ENCODE measurements around the gene SLC10A4. TPM values are rescaled to one million over a fixed set of nuclear protein-coding genes. Genes with fewer than 3 reads are reported as not detected.
"Not testable (repeated sequence)": the region's sequence is repeated elsewhere in the genome, so short reads cannot be mapped to it uniquely, and the experiment has no call there.

Gene SLC10A4
- total RNA-seq = 0.20 TPM in 1 of 2 replicates, not detected in the other

DNA sequence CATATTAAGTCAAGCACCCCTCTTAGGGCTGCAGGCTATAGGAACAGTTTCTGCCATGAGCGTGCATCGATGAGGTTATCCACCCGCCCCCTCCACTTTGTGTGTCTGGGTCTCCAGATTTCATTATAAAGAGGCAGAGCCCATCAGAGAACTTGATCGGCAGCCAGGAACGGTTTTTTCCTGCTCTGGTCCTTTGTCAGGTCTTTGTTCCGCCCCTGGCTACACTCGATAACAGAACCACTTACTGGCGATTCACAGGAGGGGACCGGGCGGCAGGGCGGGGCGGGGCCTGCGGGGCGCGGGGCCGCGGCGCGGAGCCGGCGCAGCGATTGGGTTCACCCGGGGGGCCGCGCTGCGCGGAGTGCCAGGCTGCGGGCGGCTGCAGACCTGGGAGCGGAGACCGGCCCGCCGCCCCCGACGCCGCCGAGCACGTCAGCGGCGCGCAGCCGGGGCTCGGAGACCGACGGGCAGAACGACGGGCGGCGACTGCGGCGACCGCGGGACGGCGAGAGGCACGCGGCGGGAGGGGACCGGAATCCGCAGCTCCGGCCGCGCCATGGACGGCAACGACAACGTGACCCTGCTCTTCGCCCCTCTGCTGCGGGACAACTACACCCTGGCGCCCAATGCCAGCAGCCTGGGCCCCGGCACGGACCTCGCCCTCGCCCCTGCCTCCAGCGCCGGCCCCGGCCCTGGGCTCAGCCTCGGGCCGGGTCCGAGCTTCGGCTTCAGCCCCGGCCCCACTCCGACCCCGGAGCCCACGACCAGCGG is at the start of gene SLC10A4:
TSS of gene SLC10A4 (plus strand) at position 338 of the 771 bp plus-strand sequence. CDS start at position 557, 219 bp downstream.
- DNase-seq (ENCODE audit: low read depth) = no peak

- no peak for DNase-seq (ENCODE audit: low read depth)
These were observed 46.8 kb upstream of the SLC10A4 start for GRCh38 chr4:48436318-48436717.

DNA sequence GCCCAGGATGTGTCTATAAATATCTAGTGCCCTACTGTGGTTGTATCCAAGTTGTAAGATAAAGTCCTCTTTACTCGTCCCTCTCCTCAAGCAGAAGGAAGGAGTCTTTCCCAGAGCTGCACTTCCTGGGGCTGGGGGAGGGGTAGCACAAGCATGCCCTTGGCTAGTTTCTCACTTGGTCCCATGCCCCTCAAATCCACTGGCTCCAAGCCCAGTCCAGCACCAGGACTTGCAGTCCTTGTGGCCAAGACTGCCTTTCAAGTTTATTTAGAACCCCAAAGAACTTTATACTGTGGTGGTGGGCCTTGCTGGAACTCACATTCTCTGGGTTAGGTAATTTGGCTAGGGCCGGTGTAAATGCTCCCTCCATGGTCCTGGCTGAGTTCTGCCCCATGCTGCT is 43.2 kb upstream of the SLC10A4 start:
- no peak for DNase-seq (ENCODE audit: low read depth)

- not testable (repeated sequence) for DNase-seq (ENCODE audit: low read depth)
These were observed 42.2 kb upstream of the SLC10A4 start for GRCh38 chr4:48440914-48441313.

GRCh38 chr4:48445704-48446103 is 37.4 kb upstream of the SLC10A4 start:
- peak; percentile 30 for DNase-seq (ENCODE audit: low read depth)

DNA sequence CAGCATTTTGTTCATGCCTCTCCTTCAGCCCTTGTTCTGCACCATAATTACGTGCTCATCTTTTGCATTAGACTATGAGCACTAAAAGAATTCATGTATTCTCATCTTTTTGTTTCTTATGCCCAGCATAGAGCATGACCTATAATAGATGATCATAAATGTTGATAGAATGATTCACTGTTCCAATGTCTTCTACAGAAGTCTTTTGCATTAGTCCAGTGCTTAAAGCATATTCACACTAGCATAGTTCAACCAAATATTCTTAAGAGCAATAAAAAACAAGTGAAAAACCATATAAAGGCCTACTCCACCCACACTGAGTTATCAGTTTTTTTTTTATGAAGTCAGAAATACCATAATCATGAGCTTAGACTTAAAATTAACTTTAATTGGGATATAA is 36.5 kb upstream of the SLC10A4 start:
- DNase-seq (ENCODE audit: low read depth) = no peak

GRCh38 chr4:48449151-48449550 is 34.0 kb upstream of the SLC10A4 start:
- no peak for DNase-seq (ENCODE audit: low read depth)

DNA sequence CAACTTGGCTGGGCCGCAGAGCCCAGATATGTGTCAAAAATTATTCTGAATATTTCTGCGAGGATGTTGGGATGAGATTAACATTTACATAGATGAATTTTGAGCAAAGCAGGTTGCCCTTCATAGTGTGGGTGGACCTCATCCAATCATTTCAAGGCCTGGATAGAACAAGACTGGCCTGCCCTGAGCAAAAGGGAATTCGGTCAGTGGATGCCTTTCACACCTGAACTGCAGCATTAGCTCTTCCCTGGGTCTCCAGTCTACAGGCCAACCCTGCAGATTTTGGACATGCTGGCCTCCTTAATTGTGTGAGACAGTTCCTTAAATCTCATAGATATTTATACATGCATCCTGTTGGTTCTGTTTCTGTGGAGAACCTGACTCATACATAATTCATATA is 32.4 kb upstream of the SLC10A4 start:
- no peak for DNase-seq (ENCODE audit: low read depth)

GRCh38 chr4:48451656-48452055 is 31.5 kb upstream of the SLC10A4 start:
- DNase-seq (ENCODE audit: low read depth) = peak; percentile 70

GRCh38 chr4:48454591-48454990 is 28.6 kb upstream of the SLC10A4 start:
- DNase-seq (ENCODE audit: low read depth) = no peak

GRCh38 chr4:48461000-48461399 is 22.1 kb upstream of the SLC10A4 start:
- DNase-seq (ENCODE audit: low read depth) = no peak

DNA sequence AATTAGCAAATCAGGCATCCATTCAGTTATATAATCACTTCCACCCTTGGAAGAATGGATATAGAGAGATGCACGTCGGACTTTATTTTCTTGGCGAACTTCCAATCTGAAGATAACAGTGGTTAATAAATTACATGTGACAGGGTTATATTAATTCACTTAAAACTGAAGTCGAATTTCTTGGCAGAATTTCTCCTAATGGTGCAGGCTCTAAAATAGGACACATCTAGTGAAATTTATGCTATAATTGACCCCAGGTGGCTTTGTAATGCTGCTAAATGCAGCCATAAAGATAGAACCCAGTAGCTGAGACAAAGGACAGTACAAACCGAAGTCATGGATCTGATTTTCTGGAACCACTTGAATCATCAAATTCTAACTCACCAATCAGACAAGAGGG is 20.8 kb upstream of the SLC10A4 start:
- no peak for DNase-seq (ENCODE audit: low read depth)

GRCh38 chr4:48467442-48467841 is 15.7 kb upstream of the SLC10A4 start:
- DNase-seq (ENCODE audit: low read depth) = no peak

DNA sequence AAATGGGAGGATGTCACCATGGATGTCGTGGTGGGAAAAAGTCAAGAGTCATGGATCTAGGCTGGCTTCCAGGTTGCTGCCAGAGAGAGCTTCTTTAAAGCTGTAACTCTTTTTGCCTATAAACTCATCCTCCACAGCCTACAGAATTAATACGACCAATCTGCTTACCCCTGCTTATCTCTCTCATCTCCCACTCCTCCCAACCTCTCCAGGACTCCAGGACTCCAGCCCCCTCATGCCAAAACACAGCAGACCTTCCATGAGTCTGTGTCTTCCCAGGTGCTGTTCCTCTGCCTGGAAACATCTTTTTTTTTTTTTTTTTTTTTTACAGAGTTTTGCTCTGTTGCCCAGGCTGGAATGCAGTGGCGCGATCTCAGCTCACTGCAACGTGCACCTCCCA is 15.3 kb upstream of the SLC10A4 start:
- DNase-seq (ENCODE audit: low read depth) = no peak

DNA sequence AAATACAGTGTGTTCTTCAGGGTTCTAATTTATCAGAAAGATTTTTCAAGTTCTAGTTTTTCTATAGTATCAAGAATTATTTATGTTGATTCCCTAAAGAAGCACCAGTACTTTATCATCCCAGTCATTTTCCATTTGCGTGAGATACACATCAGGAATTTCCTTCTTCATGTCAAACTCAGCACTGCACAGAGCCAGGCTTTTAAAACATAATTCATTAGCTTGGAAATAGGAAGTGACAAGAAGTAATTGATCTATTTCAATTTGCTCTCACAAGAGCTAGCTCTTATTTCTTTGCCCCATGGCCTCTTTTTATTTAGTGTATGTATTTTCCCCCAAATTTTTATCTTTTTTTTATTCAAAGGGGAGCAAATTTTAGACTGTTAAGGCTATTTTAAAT is 13.0 kb upstream of the SLC10A4 start:
- no peak for DNase-seq (ENCODE audit: low read depth)

- DNase-seq (ENCODE audit: low read depth) = peak; percentile 81
These were observed 12.6 kb upstream of the SLC10A4 start for GRCh38 chr4:48470570-48470969.

- no peak for DNase-seq (ENCODE audit: low read depth)
These were observed 10.3 kb upstream of the SLC10A4 start for GRCh38 chr4:48472794-48473193.

- no peak for DNase-seq (ENCODE audit: low read depth)
These were observed 7.4 kb upstream of the SLC10A4 start for GRCh38 chr4:48475770-48476169.

DNA sequence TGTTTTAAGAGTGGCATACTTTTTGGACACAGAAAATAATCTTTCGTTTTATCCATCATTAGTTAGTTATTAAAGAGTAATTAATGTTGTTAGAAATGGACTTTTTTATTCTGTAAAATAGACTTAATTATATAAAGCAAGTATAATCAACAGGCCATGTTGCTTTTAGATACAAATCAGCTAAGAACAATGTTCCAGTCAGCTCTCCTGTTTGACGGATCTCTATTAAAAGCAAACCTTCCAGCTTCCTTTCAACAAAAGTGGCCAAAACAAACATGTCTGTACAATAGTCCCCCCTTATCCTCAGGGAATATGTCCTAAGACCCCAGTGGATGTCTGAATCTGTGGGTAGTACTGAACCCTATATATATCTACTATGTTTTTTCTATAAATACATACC is 4.9 kb upstream of the SLC10A4 start:
- no peak for DNase-seq (ENCODE audit: low read depth)

GRCh38 chr4:48481581-48481980 is 1.6 kb upstream of the SLC10A4 start:
- DNase-seq (ENCODE audit: low read depth) = no peak

- DNase-seq (ENCODE audit: low read depth) = no peak
These were observed 792 bp downstream of the SLC10A4 start for GRCh38 chr4:48483777-48484493.

DNA sequence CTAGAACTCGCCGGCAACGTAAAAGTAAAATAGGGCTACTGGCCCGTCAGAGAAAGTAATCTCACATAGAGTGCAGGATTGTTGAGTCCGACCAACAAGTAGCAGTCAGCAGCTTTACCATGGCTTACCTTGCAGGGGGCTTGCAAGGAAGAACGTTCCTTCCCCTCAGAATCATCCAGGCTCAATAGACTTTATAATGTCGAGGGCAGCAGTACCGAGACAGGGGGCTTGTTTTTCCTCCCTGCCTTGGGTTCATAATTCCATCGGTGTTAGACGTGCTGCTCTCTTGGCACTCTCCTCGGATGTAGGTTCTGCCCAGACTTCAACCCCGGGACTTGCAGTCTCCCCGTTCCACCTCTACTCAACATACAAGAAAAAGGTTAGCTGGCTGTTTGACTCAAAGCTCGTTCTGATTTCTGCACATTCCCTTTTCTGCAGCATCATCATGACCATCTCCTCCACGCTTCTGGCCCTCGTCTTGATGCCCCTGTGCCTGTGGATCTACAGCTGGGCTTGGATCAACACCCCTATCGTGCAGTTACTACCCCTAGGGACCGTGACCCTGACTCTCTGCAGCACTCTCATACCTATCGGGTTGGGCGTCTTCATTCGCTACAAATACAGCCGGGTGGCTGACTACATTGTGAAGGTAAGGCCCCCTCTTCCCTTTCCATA is 1.5 kb downstream of the SLC10A4 start:
- no peak for DNase-seq (ENCODE audit: low read depth)

GRCh38 chr4:48489683-48490011 is 6.5 kb downstream of the SLC10A4 start:
- no peak for DNase-seq (ENCODE audit: low read depth)
